Activated naive CD4-positive, alpha-beta T cell treated with anti-CD3 and anti-CD28 coated beads for 36 hours (primary cell): ENCODE results near the gene IRS1. TPM values are rescaled to one million over a fixed set of nuclear protein-coding genes. Genes with fewer than 3 reads are reported as not detected.
"Not testable (repeated sequence)": the region's sequence is repeated elsewhere in the genome, so short reads cannot be mapped to it uniquely, and the experiment has no call there.

ENCODE experiments used
- CTCF ChIA-PET: fragments of 350-600 bp; sonication (Branson Sonifier 250); formaldehyde crosslinking; loops from one replicate; lab custom pipeline; 2021; ENCODE audit warnings: antibody characterized with exemption; lab: Charles Lee
- DNase-seq: peaks from one replicate; pipeline ENCODE4 v3.0.0-alpha.2; 2020
- H3K27ac Mint-ChIP-seq: one replicate; pipeline ENCODE4 v1.8.0; 2021; ENCODE audit warnings: mild to moderate bottlenecking, mixed read lengths
- H3K27me3 Mint-ChIP-seq: one replicate; pipeline ENCODE4 v1.8.0; 2021; ENCODE audit warnings: low read depth, mixed read lengths
- H3K36me3 Mint-ChIP-seq: one replicate; pipeline ENCODE4 v1.8.0; 2021; ENCODE audit warnings: low read depth, mixed read lengths
- H3K4me1 Mint-ChIP-seq: one replicate; pipeline ENCODE4 v1.8.0; 2021; ENCODE audit warnings: low read depth, mixed read lengths
- H3K4me3 Mint-ChIP-seq: one replicate; pipeline ENCODE4 v1.8.0; 2021; ENCODE audit warnings: mild to moderate bottlenecking, moderate library complexity, mixed read lengths
- H3K9me3 Mint-ChIP-seq: one replicate; pipeline ENCODE4 v1.8.0; 2021; ENCODE audit warnings: mixed read lengths
- intact Hi-C: fragments of 100-400 bp; cut with micrococcal nuclease; formaldehyde crosslinking; loops from one replicate; pipeline ENCODE4 v1.15.1; 2023
- total RNA-seq, 2 experiments: library from RNA; stranded (reverse); gene quantifications; one replicate each; pipeline ENCODE4 v1.2.3, GENCODE V29; 2021

Gene IRS1, protein sequence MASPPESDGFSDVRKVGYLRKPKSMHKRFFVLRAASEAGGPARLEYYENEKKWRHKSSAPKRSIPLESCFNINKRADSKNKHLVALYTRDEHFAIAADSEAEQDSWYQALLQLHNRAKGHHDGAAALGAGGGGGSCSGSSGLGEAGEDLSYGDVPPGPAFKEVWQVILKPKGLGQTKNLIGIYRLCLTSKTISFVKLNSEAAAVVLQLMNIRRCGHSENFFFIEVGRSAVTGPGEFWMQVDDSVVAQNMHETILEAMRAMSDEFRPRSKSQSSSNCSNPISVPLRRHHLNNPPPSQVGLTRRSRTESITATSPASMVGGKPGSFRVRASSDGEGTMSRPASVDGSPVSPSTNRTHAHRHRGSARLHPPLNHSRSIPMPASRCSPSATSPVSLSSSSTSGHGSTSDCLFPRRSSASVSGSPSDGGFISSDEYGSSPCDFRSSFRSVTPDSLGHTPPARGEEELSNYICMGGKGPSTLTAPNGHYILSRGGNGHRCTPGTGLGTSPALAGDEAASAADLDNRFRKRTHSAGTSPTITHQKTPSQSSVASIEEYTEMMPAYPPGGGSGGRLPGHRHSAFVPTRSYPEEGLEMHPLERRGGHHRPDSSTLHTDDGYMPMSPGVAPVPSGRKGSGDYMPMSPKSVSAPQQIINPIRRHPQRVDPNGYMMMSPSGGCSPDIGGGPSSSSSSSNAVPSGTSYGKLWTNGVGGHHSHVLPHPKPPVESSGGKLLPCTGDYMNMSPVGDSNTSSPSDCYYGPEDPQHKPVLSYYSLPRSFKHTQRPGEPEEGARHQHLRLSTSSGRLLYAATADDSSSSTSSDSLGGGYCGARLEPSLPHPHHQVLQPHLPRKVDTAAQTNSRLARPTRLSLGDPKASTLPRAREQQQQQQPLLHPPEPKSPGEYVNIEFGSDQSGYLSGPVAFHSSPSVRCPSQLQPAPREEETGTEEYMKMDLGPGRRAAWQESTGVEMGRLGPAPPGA (N-terminal part only)
- total RNA-seq: 1 to 10 TPM; 2.6 to 2.7 TPM

DNA sequence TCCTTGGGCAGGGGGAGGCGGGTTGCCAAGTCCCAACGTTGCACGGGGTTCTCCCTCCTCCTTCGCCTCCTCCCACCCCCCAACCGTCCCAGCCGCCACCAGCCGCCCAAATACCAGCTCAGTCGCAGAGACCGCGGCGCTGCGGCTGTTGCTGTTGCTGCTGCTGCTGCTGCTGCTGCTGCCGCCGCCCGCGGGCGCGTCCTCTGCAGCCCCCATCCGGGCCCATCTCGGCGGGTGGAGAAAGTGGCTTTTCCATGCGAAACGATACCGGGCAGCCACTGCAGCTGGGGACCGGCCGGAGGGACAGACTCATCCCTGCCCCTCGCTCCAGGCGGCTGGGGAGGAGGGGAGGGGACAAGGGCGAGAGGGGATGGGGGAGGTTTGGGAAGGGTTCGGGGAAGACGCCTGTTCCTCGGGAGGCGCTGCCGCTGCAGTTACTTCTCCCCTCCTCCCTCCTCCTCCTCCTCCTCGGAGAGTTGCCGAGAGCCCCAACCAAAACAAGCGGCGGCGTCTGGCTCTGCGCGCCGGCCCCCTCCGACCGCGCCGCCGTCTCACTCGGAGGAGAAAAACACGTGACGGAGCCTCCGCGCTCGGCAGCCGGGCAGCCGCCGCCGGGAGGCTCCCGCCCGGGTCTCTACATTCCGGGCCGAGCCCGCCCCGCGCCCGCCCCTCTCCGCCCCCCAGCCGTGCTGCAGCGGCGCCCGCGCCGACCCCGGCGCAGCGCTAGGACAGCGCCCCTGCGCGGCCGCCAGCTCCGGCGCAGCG, at the start of gene IRS1:
Gene IRS1, minus strand, starts transcription at position 610 of the 765 bp plus-strand sequence. CDS start 1,082 bp downstream, outside the sequence.
- peak; percentile 53 for DNase-seq
- Mint-ChIP-seq H3K27ac (peak within 1 kb of the TSS; percentile 44), H3K9me3 (no peaks in the 10 kb centered on the region), H3K4me3 (peak within 1 kb of the TSS; percentile 83), H3K27me3 (peaks cover 2% of the 10 kb centered on the region), H3K4me1 (peaks cover 22% of the 10 kb centered on the region), H3K36me3 (peaks cover 8% of the 10 kb centered on the region)
- intact Hi-C loops: loop anchor here (1.0 to 2.0 kb wide), 3 partner anchors 8 to 147 kb away; no protein-coding TSS in a partner anchor
- CTCF ChIA-PET: interaction anchor here (0.6 to 2.3 kb wide), 8 partner anchors 8 to 1847 kb away, joined by 3 to 6 read pairs (median 3); no protein-coding TSS in a partner anchor

DNA sequence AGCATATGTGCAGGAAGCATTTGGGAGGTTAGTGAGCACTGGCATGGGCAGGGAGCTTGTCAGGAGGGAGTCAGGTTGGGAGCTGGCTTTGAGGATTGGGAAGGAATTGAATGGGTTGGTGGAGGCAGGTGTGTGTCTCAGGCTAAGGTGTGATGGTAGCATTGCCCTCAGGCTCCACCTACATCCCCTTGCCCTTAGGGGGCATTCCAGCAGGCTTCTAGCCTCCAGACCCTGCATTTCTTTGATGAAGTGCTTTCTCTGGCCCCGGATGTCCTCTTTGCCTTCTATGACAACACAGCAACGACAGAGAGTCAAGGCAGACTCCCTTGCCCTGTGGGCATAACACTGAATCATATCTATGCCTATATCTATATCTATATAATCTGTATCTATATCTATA, 49.7 kb upstream of the IRS1 start:
- H3K4me3 Mint-ChIP-seq: no peak overlapping the region
- DNase-seq: no peak
- no peaks in the 10 kb centered on the region for H3K9me3 Mint-ChIP-seq
- intact Hi-C loops: no loop called here
- peaks cover 25% of the 10 kb centered on the region for H3K4me1 Mint-ChIP-seq
- no peaks in the 10 kb centered on the region for H3K27me3 Mint-ChIP-seq
- CTCF ChIA-PET: no interaction called here
- H3K36me3 Mint-ChIP-seq: peaks cover 7% of the 10 kb centered on the region
- no peak overlapping the region for H3K27ac Mint-ChIP-seq

- H3K4me1 Mint-ChIP-seq: peaks cover 42% of the 10 kb centered on the region
- H3K27me3 Mint-ChIP-seq: no peaks in the 10 kb centered on the region
- CTCF ChIA-PET: no interaction called here
- peaks cover 19% of the 10 kb centered on the region for H3K36me3 Mint-ChIP-seq
- DNase-seq: no peak
- no peak overlapping the region for H3K4me3 Mint-ChIP-seq
- intact Hi-C loops: no loop called here
- no peak overlapping the region for H3K27ac Mint-ChIP-seq
- no peaks in the 10 kb centered on the region for H3K9me3 Mint-ChIP-seq
Measured at GRCh38 chr2:226847511-226847910, 47.9 kb upstream of the IRS1 start.

GRCh38 chr2:226847090-226847489, 47.5 kb upstream of the IRS1 start:
- Mint-ChIP-seq H3K36me3 (peaks cover 23% of the 10 kb centered on the region), H3K9me3 (no peaks in the 10 kb centered on the region), H3K27me3 (no peaks in the 10 kb centered on the region), H3K4me3 (no peak overlapping the region), H3K4me1 (peaks cover 46% of the 10 kb centered on the region), H3K27ac (no peak overlapping the region)
- CTCF ChIA-PET: no interaction called here
- intact Hi-C loops: no loop called here
- DNase-seq: no peak

DNA sequence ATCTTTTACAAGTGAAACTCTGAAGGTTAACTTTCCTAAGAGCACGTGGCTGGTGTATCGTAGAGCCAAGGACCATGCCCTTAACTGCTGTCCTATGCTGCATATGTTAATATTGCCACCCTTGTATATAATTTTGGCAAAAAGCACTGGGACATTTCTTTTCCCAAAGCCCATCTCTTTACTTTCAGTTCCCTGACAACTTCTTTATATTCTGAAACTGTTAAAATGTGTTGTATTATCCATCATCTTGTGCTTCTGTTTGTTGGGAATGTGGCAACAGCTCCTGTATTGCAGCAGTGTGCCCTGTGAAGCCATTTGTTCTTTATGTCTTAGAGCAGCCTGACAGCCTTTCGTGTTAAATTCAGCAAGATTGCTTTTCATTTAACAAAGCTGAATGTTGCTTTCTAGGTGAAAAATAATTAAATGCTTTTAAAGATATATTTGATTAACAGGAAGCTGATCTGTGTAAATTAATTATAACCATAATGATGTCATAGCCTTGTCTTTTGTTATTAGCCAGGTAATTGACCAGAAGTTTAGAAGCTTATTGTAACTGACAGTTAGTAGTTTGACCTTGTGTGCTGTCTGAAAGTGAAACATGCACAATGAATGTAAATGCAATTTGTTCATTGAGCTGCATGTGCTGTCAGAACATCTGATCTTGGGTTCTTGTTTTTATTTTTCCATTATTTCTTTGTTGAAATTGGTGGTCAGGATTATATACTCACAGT, 45.9 kb upstream of the IRS1 start:
- Mint-ChIP-seq H3K4me3 (no peak overlapping the region), H3K36me3 (peaks cover 24% of the 10 kb centered on the region), H3K27me3 (no peaks in the 10 kb centered on the region), H3K27ac (no peak overlapping the region), H3K9me3 (no peaks in the 10 kb centered on the region), H3K4me1 (peaks cover 46% of the 10 kb centered on the region)
- no peak for DNase-seq
- CTCF ChIA-PET: interaction anchor here (0.9 kb wide), 1 partner anchor 43 kb away, joined by 8 read pairs; no protein-coding TSS in a partner anchor
- intact Hi-C loops: loop anchor here (1.0 kb wide), 1 partner anchor 8 kb away; no protein-coding TSS in a partner anchor

DNA sequence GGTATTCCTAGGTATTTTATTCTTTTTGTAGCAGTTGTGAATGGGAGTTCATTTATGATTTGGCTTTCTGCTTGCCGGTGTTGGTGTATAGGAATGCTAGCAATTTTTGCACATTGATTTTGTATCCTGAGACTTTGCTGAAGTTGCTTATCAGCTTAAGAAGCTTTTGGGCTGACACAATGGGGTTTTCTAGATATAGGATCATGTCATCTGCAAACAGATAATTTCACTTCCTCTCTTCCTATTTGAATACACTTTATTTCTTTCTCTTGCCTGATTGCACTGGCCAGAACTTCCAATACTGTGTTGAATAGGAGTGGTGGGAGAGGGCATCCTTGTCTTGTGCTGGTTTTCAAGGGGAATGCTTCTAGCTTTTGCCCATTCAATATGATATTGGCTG, 43.4 kb upstream of the IRS1 start:
- DNase-seq, CTCF ChIA-PET, H3K4me3 Mint-ChIP-seq, H3K27ac Mint-ChIP-seq, intact Hi-C loops, H3K9me3 Mint-ChIP-seq, H3K27me3 Mint-ChIP-seq: not testable (repeated sequence)
- Mint-ChIP-seq H3K36me3 (peaks cover 33% of the 10 kb centered on the region), H3K4me1 (peaks cover 65% of the 10 kb centered on the region)

- Mint-ChIP-seq H3K4me1 (peaks cover 67% of the 10 kb centered on the region), H3K27me3 (no peaks in the 10 kb centered on the region), H3K27ac (peak overlapping the region; percentile 66), H3K36me3 (peaks cover 36% of the 10 kb centered on the region), H3K4me3 (no peak overlapping the region), H3K9me3 (no peaks in the 10 kb centered on the region)
- intact Hi-C loops: loop anchor here (5.0 kb wide), 4 partner anchors 572 to 1913 kb away; partner anchors contain the start of gene DOCK10
- DNase-seq: peak; percentile 47
- CTCF ChIA-PET: interaction anchor here (0.7 kb wide), 1 partner anchor 908 kb away, joined by 3 read pairs; no protein-coding TSS in a partner anchor
Measured at GRCh38 chr2:226839951-226840350, 40.3 kb upstream of the IRS1 start.

DNA sequence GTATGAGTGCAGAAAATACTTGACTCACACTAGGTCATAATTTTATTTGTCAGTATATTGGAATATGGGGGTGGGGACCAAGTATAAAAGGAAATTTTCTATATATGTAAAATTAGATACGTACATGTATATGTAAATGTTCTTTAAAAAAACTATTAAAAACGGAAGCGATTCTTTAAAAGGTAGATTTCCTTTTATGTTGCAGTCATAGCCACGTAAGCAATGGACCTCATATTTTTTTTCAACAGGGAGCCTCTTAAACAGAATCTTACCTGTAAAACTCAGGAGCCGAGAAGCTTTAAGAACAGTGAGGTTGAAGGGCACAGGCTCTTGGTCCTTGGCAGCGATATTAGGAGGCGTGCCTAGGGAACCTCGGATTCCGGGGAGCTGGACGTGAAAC, 39.5 kb upstream of the IRS1 start:
- H3K27ac Mint-ChIP-seq: peak overlapping the region; percentile 98
- H3K4me1 Mint-ChIP-seq: peaks cover 65% of the 10 kb centered on the region

GRCh38 chr2:226838722-226839121, 39.1 kb upstream of the IRS1 start:
- no peak for DNase-seq
- peaks cover 36% of the 10 kb centered on the region for H3K36me3 Mint-ChIP-seq
- no peaks in the 10 kb centered on the region for H3K27me3 Mint-ChIP-seq
- CTCF ChIA-PET: interaction anchor here (1.1 kb wide), 1 partner anchor 36 kb away, joined by 4 read pairs; no protein-coding TSS in a partner anchor
- intact Hi-C loops: loop anchor here (5.0 kb wide), 4 partner anchors 574 to 1911 kb away; partner anchors contain the start of gene DOCK10
- peak overlapping the region; percentile 98 for H3K27ac Mint-ChIP-seq
- peaks cover 62% of the 10 kb centered on the region for H3K4me1 Mint-ChIP-seq
- peak overlapping the region; percentile 62 for H3K4me3 Mint-ChIP-seq
- H3K9me3 Mint-ChIP-seq: no peaks in the 10 kb centered on the region

More for the DNA sequence above, 39.5 kb upstream of the IRS1 start:
- Mint-ChIP-seq H3K9me3 (no peaks in the 10 kb centered on the region), H3K36me3 (peaks cover 38% of the 10 kb centered on the region), H3K27me3 (no peaks in the 10 kb centered on the region), H3K4me3 (no peak overlapping the region)
- intact Hi-C loops: loop anchor here (5.0 kb wide), 4 partner anchors 573 to 1912 kb away; partner anchors contain the start of gene DOCK10
- no peak for DNase-seq
- CTCF ChIA-PET: interaction anchor here (1.1 kb wide), 1 partner anchor 36 kb away, joined by 4 read pairs; no protein-coding TSS in a partner anchor

- CTCF ChIA-PET: interaction anchor here (1.0 to 1.1 kb wide), 3 partner anchors 35 to 188 kb away, joined by 3 to 4 read pairs (median 4); no protein-coding TSS in a partner anchor
- no peak for DNase-seq
- Mint-ChIP-seq H3K27me3 (no peaks in the 10 kb centered on the region), H3K4me1 (peaks cover 61% of the 10 kb centered on the region), H3K36me3 (peaks cover 32% of the 10 kb centered on the region), H3K27ac (peak overlapping the region; percentile 98), H3K9me3 (no peaks in the 10 kb centered on the region), H3K4me3 (peak overlapping the region; percentile 92)
- intact Hi-C loops: loop anchor here (1.0 to 5.0 kb wide), 6 partner anchors 7 to 1911 kb away; partner anchors contain the start of gene DOCK10
Measured at GRCh38 chr2:226837787-226838603, 38.4 kb upstream of the IRS1 start.
